Left lung (tissue), 10 donors: ENCODE measurements around the gene ATF1. TPM values are rescaled to one million over a fixed set of nuclear protein-coding genes. Genes with fewer than 3 reads are reported as not detected.

Source experiments
- ATAC-seq: fragments of 200-7000 bp; cut with Tn5 transposase; one replicate; pipeline ENCODE4 v1.9.1; 2020; ENCODE audit warnings: moderate library complexity
- DNase-seq, 4 donors: peaks; one replicate each; pipeline ENCODE4 v3.0.0-alpha.2; 2013 to 2020
- H3K27ac ChIP-seq, 2 donors: fragments of 200-600 bp; sonication (generic) in 1 of 2; one replicate each; pipeline versions ENCODE4 v1.5.0 to v1.8.0; 2020 to 2021
- H3K27me3 ChIP-seq, 2 donors: fragments of 200-600 bp; sonication (generic) in 1 of 2; one replicate each; pipeline versions ENCODE4 v1.5.0 to v1.8.0; 2020 to 2021
- H3K36me3 ChIP-seq, 2 donors: fragments of 200-600 bp; sonication (generic) in 1 of 2; one replicate each; pipeline versions ENCODE4 v1.5.0 to v1.8.0; 2020 to 2021
- H3K4me1 ChIP-seq, 2 donors: fragments of 200-600 bp; one replicate each; pipeline ENCODE4 v1.8.0; 2021
- H3K4me3 ChIP-seq, 2 donors: fragments of 200-600 bp; sonication (generic) in 1 of 2; one replicate each; pipeline versions ENCODE4 v1.5.0 to v1.8.0; 2020 to 2021; ENCODE audit warnings: mild to moderate bottlenecking in 1 of 2
- H3K9me3 ChIP-seq, 2 donors: fragments of 200-600 bp; sonication (generic) in 1 of 2; one replicate each; pipeline versions ENCODE4 v1.5.0 to v1.8.0; 2020 to 2021
- CTCF ChIP-seq, 2 donors: fragments of 200-600 bp; sonication (generic) in 1 of 2; IDR thresholded peaks; one replicate each; pipeline versions ENCODE4 v1.5.0 to v1.8.0; 2021; ENCODE audit warnings: antibody characterized with exemption in 2 of 2
- intact Hi-C, 2 donors: fragments of 100-400 bp; cut with DNase I; formaldehyde crosslinking; loops; one replicate each; pipeline versions ENCODE4 v1.11.2 to v1.14.2; 2022
- polyA plus RNA-seq, 6 donors: library from polyadenylated mRNA; unstranded; fragments of 120-200 nt; gene quantifications; one replicate each; pipeline ENCODE4 v1.2.1, GENCODE V29; 2013; ENCODE audit not compliant: insufficient read length in 6 of 6
- total RNA-seq, 2 donors: library from RNA; stranded (reverse); fragmentation: NEBNext Ultra II Directional; extraction: Animal tissue kit (Norgen Biotek cat#: 25700); gene quantifications; one replicate each; pipeline ENCODE4 v1.2.1, GENCODE V29; 2021
- donor health status: DM: no; HTN: yes; CAD: no.
- donor health status: DM: no; HTN: no; CAD: no.

Gene ATF1
- total and polyA plus RNA-seq, 8 donors = 33.0 to 56.4 (median 45.9) TPM

- DNase-seq = no peak
- no peak for ATAC-seq
- Histone ChIP-seq H3K9me3 (no peaks in the 10 kb centered on the region), H3K4me1 (peaks cover 0 to under 1% of the 10 kb centered on the region in 2 donors), H3K4me3 (no peak overlapping the region), H3K27ac (no peak overlapping the region), H3K27me3 (no peaks in the 10 kb centered on the region), H3K36me3 (peaks cover 0 to 100% of the 10 kb centered on the region in 2 donors)
- no peak for TF ChIP-seq CTCF (IDR thresholded peaks at IDR 0.05)
- intact Hi-C loops = no loop called here
These were observed 23.6 kb upstream of the ATF1 start for GRCh38 chr12:50740307-50740706.

- Histone ChIP-seq H3K4me1 (peaks cover 0 to 7% of the 10 kb centered on the region in 2 donors), H3K9me3 (no peaks in the 10 kb centered on the region), H3K27ac (no peak overlapping the region), H3K4me3 (no peak overlapping the region), H3K27me3 (no peaks in the 10 kb centered on the region), H3K36me3 (peaks cover 0 to 99% of the 10 kb centered on the region in 2 donors)
- intact Hi-C loops = no loop called here
- ATAC-seq (no peak), DNase-seq (no peak)
- TF ChIP-seq CTCF (IDR thresholded peaks at IDR 0.05) = no peak
These were observed 21.1 kb upstream of the ATF1 start for GRCh38 chr12:50742776-50743175.

- peak overlapping the region in 1 of 2 donors; percentile 80 for H3K27ac ChIP-seq
- no peaks in the 10 kb centered on the region for H3K9me3 ChIP-seq
- H3K4me3 ChIP-seq = no peak overlapping the region
- ATAC-seq = peak; percentile 30
- no peaks in the 10 kb centered on the region for H3K27me3 ChIP-seq
- H3K4me1 ChIP-seq = peaks cover 0 to 7% of the 10 kb centered on the region in 2 donors
- peaks cover 0 to 88% of the 10 kb centered on the region in 2 donors for H3K36me3 ChIP-seq
- intact Hi-C loops = no loop called here
- no peak for TF ChIP-seq CTCF (IDR thresholded peaks at IDR 0.05)
- no peak for DNase-seq
These were observed 18.0 kb upstream of the ATF1 start for GRCh38 chr12:50745861-50746260.

- DNase-seq (no peak), ATAC-seq (no peak)
- Histone ChIP-seq H3K36me3 (peaks cover 0 to 82% of the 10 kb centered on the region in 2 donors), H3K27ac (peak overlapping the region in 1 of 2 donors; percentile 80), H3K9me3 (no peaks in the 10 kb centered on the region), H3K27me3 (no peaks in the 10 kb centered on the region), H3K4me1 (peaks cover 0 to 7% of the 10 kb centered on the region in 2 donors), H3K4me3 (no peak overlapping the region)
- no peak for TF ChIP-seq CTCF (IDR thresholded peaks at IDR 0.05)
- intact Hi-C loops = no loop called here
These were observed 17.5 kb upstream of the ATF1 start for GRCh38 chr12:50746431-50746830.

- Histone ChIP-seq H3K9me3 (no peaks in the 10 kb centered on the region), H3K4me3 (no peak overlapping the region), H3K36me3 (peaks cover 0 to 68% of the 10 kb centered on the region in 2 donors), H3K27me3 (no peaks in the 10 kb centered on the region), H3K4me1 (peaks cover 0 to 7% of the 10 kb centered on the region in 2 donors), H3K27ac (no peak overlapping the region)
- DNase-seq (no peak), ATAC-seq (no peak)
- intact Hi-C loops = no loop called here
- TF ChIP-seq CTCF (IDR thresholded peaks at IDR 0.05) = no peak
These were observed 16.1 kb upstream of the ATF1 start for GRCh38 chr12:50747817-50748216.
